Measurements from ENCODE around the gene TXNRD1.

GRCh38 chr12:104381731-104382480, 166.3 kb downstream of the TXNRD1 start:
- TF ChIP-seq CTCF (IDR thresholded peaks at IDR 0.05) (peak; percentile 87 to 97 (median 92)), POLR2A (IDR thresholded peaks at IDR 0.05) (no peak)
